Measurements from ENCODE around the gene COL18A1. TPM values are rescaled to one million over a fixed set of nuclear protein-coding genes. Genes with fewer than 3 reads are reported as not detected.
A peak's percentile ranks its signal among the peaks of the same experiment; 100 is the strongest.

COL18A1 gene
- total and polyA plus RNA-seq, 9 of the 15 experiments (the other 6 are each of a cell fraction or from before 2014, with no cell fraction given), result 0.14 to 16.4 (median 2.0) TPM

DNA sequence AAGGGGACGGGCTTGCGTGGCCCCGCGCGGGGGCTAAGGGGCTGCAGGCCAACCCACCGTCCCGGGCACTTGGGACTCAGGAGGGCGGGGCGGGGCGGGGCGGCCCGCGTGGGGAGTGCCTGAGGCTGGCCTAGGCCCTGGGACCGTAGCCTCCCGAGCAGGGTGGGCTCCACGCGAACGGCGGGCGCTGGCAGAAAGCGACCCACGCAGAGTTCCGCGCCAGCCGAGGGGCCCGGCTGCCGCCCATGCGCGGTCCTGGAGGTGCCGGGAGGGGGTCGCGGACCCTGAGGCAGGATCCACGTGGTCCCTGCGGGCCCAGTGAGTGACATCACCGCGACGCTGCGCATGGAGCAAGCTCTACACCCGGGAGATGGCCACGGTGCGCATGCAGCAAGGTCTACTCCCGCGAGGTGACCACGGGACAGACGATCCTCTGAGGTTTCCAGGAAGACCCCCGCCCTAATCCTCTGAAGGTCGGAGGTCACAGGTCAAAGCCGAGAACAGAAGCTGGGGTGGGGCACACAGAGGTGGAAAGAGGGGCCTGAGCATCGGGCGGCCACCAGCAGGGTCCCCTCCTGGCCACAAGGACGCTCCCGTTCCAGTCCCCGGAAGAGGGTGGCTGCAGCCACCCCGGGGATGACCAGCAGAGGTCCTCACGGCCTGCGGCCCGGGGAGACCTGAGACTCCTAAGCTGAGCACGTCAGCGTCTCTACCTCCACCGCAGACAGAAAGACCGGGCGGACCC is 150.8 kb downstream of the COL18A1 start (continued):
- peak in 1 of 2 experiments; percentile 34; a peak in 1 of 4 replicates for TF ChIP-seq TEAD1 (CRISPR knock-in tag; IDR thresholded peaks at IDR 0.05)
- TF ChIP-seq CTBP1 (IDR thresholded peaks at IDR 0.05; ENCODE audit: borderline replicate concordance), result peak; percentile 66; the same call in 1 of the 2 replicates
- TF ChIP-seq, protein P1, sequence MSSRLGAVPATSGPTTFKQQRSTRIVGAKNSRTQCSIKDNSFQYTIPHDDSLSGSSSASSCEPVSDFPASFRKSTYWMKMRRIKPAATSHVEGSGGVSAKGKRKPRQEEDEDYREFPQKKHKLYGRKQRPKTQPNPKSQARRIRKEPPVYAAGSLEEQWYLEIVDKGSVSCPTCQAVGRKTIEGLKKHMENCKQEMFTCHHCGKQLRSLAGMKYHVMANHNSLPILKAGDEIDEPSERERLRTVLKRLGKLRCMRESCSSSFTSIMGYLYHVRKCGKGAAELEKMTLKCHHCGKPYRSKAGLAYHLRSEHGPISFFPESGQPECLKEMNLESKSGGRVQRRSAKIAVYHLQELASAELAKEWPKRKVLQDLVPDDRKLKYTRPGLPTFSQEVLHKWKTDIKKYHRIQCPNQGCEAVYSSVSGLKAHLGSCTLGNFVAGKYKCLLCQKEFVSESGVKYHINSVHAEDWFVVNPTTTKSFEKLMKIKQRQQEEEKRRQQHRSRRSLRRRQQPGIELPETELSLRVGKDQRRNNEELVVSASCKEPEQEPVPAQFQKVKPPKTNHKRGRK (tag; IDR thresholded peaks at IDR 0.05), result no peak
- TF ChIP-seq MAFF (IDR thresholded peaks at IDR 0.05; ENCODE audit: low read length), result no peak
- peak; percentile 91 for TF ChIP-seq SAP30 (IDR thresholded peaks at IDR 0.05; ENCODE audit: borderline replicate concordance, insufficient read depth, low read depth, low read length, poor library complexity, severe bottlenecking)
- no peak for TF ChIP-seq SMARCE1 (IDR thresholded peaks at IDR 0.05)
- 0 out of 2 replicates have a peak, but pooled peaks have one; percentile 83 for TF ChIP-seq ZBTB43 (CRISPR knock-in tag; IDR thresholded peaks at IDR 0.05)
- TF ChIP-seq HES1 (IDR thresholded peaks at IDR 0.05; ENCODE audit: low read depth), result no peak
- TF ChIP-seq XRCC4 (IDR thresholded peaks at IDR 0.05; ENCODE audit: extremely low read depth, insufficient read depth, insufficient read length), result no peak
- TF ChIP-seq, protein P2, sequence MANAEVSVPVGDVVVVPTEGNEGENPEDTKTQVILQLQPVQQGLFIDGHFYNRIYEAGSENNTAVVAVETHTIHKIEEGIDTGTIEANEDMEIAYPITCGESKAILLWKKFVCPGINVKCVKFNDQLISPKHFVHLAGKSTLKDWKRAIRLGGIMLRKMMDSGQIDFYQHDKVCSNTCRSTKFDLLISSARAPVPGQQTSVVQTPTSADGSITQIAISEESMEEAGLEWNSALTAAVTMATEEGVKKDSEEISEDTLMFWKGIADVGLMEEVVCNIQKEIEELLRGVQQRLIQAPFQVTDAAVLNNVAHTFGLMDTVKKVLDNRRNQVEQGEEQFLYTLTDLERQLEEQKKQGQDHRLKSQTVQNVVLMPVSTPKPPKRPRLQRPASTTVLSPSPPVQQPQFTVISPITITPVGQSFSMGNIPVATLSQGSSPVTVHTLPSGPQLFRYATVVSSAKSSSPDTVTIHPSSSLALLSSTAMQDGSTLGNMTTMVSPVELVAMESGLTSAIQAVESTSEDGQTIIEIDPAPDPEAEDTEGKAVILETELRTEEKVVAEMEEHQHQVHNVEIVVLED (CRISPR knock-in tag; IDR thresholded peaks at IDR 0.05), result no peak
- TF ChIP-seq DMBX1 (CRISPR knock-in tag; IDR thresholded peaks at IDR 0.05; ENCODE audit: borderline replicate concordance), result no peak
- no peak for TF ChIP-seq ZNF407 (IDR thresholded peaks at IDR 0.05; ENCODE audit: low read depth)
- TF ChIP-seq CCAR2 (IDR thresholded peaks at IDR 0.05; ENCODE audit: low read depth, low read length), result no peak
